Caco-2 (cell line): ENCODE measurements around the gene MROH8. TPM values are rescaled to one million over a fixed set of nuclear protein-coding genes. Genes with fewer than 3 reads are reported as not detected.

ENCODE experiments used
- BruUV-seq: library from RNA; stranded (reverse); fragments of 400-500 nt; replicated peaks from 2 replicates; lab custom pipeline; 2021; lab: Mats Ljungman, UMichigan
- CTCF ChIA-PET: fragments of 300-600 bp; sonication (Branson Sonifier 250); formaldehyde crosslinking; loops from one replicate; lab custom pipeline; 2022; ENCODE audit warnings: antibody characterized with exemption; lab: Charles Lee
- POLR2A ChIA-PET: fragments of 300-600 bp; sonication (Branson Sonifier 250); formaldehyde crosslinking; loops from one replicate; lab custom pipeline; 2022; ENCODE audit warnings: antibody characterized with exemption; lab: Charles Lee
- DNase-seq, 2 experiments: peaks; one replicate each; pipeline versions ENCODE4 v3.0.0 to v3.0.0-alpha.2; 2020 to 2022
- H3K27me3 ChIP-seq: replicated peaks from 2 replicates; pipeline ENCODE4 v1.6.0; 2011; ENCODE audit warnings: low read length; ENCODE audit not compliant: control insufficient read depth, insufficient read depth
- H3K36me3 ChIP-seq: 2 replicates; pipeline ENCODE4 v1.5.1; 2011; ENCODE audit warnings: low read length; ENCODE audit not compliant: control insufficient read depth, insufficient read depth
- H3K4me1 ChIP-seq: fragments of 250-450 bp; sonication (Bioruptor Pico); 2 replicates; pipeline ENCODE4 v1.5.1; 2020; ENCODE audit warnings: mild to moderate bottlenecking
- H3K4me3 ChIP-seq: 2 replicates; pipeline ENCODE4 v1.5.1; 2011; ENCODE audit warnings: low read depth, mild to moderate bottlenecking, control low read depth, low read length
- H3K9me3 ChIP-seq: fragments of 250-450 bp; sonication (Bioruptor Pico); 2 replicates; pipeline ENCODE4 v1.5.1; 2020; ENCODE audit warnings: mild to moderate bottlenecking, moderate library complexity
- H3K27ac Mint-ChIP-seq: one replicate; pipeline ENCODE4 v1.8.0; 2022; ENCODE audit warnings: mixed read lengths; ENCODE audit not compliant: unreplicated experiment
- H3K27me3 Mint-ChIP-seq: one replicate; pipeline ENCODE4 v1.8.0; 2022; ENCODE audit warnings: mixed read lengths; ENCODE audit not compliant: insufficient read depth, unreplicated experiment
- H3K36me3 Mint-ChIP-seq: one replicate; pipeline ENCODE4 v1.8.0; 2022; ENCODE audit warnings: mild to moderate bottlenecking, mixed read lengths; ENCODE audit not compliant: insufficient read depth, unreplicated experiment
- H3K4me1 Mint-ChIP-seq: one replicate; pipeline ENCODE4 v1.8.0; 2022; ENCODE audit warnings: low read depth, mixed read lengths; ENCODE audit not compliant: unreplicated experiment
- H3K4me3 Mint-ChIP-seq: one replicate; pipeline ENCODE4 v1.8.0; 2022; ENCODE audit warnings: mild to moderate bottlenecking, moderate library complexity, mixed read lengths; ENCODE audit not compliant: unreplicated experiment
- H3K9me3 Mint-ChIP-seq: one replicate; pipeline ENCODE4 v1.8.0; 2022; ENCODE audit warnings: mixed read lengths; ENCODE audit not compliant: unreplicated experiment
- intact Hi-C: fragments of 100-400 bp; cut with micrococcal nuclease; formaldehyde crosslinking; loops from one replicate; pipeline ENCODE4 v1.10.0; 2022; ENCODE audit not compliant: unreplicated experiment
- total RNA-seq: library from RNA; stranded (reverse); gene quantifications from 2 replicates; pipeline ENCODE4 v1.2.3, GENCODE V29; 2022
- TF ChIP-seq, protein P1 (sequence below), 2 experiments: fragments of 200-600 bp in 1 of 2; IDR thresholded peaks; 1 replicate in 1 of 2; 2 replicates in 1 of 2; pipeline versions ENCODE4 v1.5.1 to v1.8.0; 2011 to 2022; ENCODE audit warnings: antibody characterized with exemption in 1 of 2, control low read depth in 1 of 2, inconsistent platforms in 1 of 2, low read depth in 1 of 2, low read length in 1 of 2, mild to moderate bottlenecking in 1 of 2, moderate library complexity in 1 of 2; ENCODE audit not compliant: insufficient read depth in 1 of 2, severe bottlenecking in 1 of 2, unreplicated experiment in 1 of 2

MROH8 gene
- total RNA-seq, 1 experiment from 2014 or later: 2.6 TPM

DNA sequence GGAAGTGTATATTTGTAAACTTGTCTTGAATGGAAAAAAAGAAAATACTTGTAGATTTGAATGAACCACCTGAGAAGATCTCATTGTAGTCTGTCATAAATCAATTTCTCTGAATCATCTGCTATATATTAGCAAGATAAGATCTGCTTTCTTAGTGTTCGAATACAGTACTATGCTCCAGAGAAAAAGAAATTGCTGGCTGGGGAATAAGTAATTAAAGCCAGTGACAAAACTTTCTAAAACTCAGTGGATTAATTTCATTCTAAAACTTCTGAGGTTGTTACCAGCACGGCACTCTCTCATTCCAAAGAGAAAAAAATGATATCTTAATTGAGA, 22.4 kb upstream of the MROH8 start:
- intact Hi-C loops: loop anchor here (1.0 to 2.0 kb wide), 2 partner anchors 179 to 333 kb away; no protein-coding TSS in a partner anchor
- Mint-ChIP-seq H3K27ac (no peak overlapping the region), H3K9me3 (no peaks in the 10 kb centered on the region), H3K4me3 (no peak overlapping the region), H3K27me3 (no peaks in the 10 kb centered on the region), H3K36me3 (peaks cover 100% of the 10 kb centered on the region), H3K4me1 (peaks cover 16% of the 10 kb centered on the region)
- H3K9me3 ChIP-seq: no peaks in the 10 kb centered on the region
- peaks cover 16% of the 10 kb centered on the region for H3K36me3 ChIP-seq
- no peak overlapping the region for H3K4me3 ChIP-seq
- DNase-seq: no peak
- ChIA-PET CTCF (interaction anchor here (0.6 to 1.7 kb wide), 3 partner anchors 10 to 576 kb away, joined by 4 to 14 read pairs (median 5); no protein-coding TSS in a partner anchor), POLR2A (no interaction called here)
- no peaks in the 10 kb centered on the region for H3K27me3 ChIP-seq
- peaks cover 9% of the 10 kb centered on the region for H3K4me1 ChIP-seq
- no TSS peak for BruUV-seq
- TF ChIP-seq, protein P1, sequence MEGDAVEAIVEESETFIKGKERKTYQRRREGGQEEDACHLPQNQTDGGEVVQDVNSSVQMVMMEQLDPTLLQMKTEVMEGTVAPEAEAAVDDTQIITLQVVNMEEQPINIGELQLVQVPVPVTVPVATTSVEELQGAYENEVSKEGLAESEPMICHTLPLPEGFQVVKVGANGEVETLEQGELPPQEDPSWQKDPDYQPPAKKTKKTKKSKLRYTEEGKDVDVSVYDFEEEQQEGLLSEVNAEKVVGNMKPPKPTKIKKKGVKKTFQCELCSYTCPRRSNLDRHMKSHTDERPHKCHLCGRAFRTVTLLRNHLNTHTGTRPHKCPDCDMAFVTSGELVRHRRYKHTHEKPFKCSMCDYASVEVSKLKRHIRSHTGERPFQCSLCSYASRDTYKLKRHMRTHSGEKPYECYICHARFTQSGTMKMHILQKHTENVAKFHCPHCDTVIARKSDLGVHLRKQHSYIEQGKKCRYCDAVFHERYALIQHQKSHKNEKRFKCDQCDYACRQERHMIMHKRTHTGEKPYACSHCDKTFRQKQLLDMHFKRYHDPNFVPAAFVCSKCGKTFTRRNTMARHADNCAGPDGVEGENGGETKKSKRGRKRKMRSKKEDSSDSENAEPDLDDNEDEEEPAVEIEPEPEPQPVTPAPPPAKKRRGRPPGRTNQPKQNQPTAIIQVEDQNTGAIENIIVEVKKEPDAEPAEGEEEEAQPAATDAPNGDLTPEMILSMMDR (IDR thresholded peaks at IDR 0.05; ENCODE audit: insufficient read depth in 1 of 2, low read depth in 1 of 2, low read length in 1 of 2, severe bottlenecking in 1 of 2, unreplicated experiment in 1 of 2): no peak

DNA sequence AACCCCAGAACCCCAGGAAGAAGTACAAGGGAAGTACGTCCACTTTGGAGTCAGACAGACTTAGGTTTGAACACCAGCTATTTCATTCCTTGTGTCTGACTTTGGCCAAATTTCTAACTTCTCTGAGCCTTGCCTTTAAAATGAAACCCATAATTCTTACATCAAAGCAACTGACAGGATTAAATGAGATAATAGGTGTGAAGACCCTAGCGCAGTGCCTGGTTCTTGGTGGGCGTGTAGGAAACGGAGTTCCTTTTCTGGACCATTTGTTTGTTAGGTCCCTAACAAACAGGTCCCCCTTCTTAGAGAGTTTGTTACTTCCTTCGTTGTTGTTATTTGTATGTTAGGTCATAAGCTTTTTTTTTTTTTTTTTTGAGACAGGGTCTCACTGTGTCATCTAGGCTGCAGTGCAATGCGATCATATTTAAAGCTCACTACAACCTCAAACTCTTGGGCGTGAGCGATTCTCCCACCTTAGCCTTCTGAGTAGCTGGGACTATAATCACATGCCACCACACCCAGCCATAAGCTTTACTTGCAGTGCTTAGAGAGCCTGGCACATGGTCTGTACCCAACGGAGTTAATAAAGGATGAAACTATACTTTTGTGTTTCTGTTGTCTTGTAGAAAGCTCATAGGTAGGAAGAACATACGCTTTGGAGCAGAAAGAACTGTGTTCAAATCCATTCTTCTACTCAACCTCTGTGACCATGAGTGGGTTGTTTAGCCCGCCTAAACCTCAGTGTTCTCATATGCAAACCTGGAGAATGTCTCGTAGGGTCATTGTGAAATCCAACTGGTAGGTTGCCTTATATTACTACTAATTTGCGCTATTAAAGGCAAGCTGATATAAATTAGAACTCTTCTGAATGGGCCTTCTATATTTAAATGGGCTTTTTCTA, 21.8 kb upstream of the MROH8 start:
- no peak overlapping the region for H3K4me3 Mint-ChIP-seq
- Histone ChIP-seq H3K36me3 (peaks cover 17% of the 10 kb centered on the region), H3K9me3 (no peaks in the 10 kb centered on the region), H3K4me1 (peaks cover 9% of the 10 kb centered on the region), H3K4me3 (no peak overlapping the region), H3K27me3 (no peaks in the 10 kb centered on the region)
- H3K4me1 Mint-ChIP-seq: peaks cover 16% of the 10 kb centered on the region
- POLR2A ChIA-PET: interaction anchor here (0.6 to 0.7 kb wide), 3 partner anchors 63 to 630 kb away, joined by 4 to 6 read pairs (median 4); no protein-coding TSS in a partner anchor
- no peaks in the 10 kb centered on the region for H3K9me3 Mint-ChIP-seq
- no peak for DNase-seq
- peaks cover 100% of the 10 kb centered on the region for H3K36me3 Mint-ChIP-seq
- H3K27me3 Mint-ChIP-seq: no peaks in the 10 kb centered on the region
- intact Hi-C loops: no loop called here
- CTCF ChIA-PET: interaction anchor here (0.6 to 1.7 kb wide), 7 partner anchors 9 to 1548 kb away, joined by 3 to 14 read pairs (median 4); no protein-coding TSS in a partner anchor
- TF ChIP-seq, protein P1 (IDR thresholded peaks at IDR 0.05; ENCODE audit: insufficient read depth in 1 of 2, low read depth in 1 of 2, low read length in 1 of 2, severe bottlenecking in 1 of 2, unreplicated experiment in 1 of 2): no peak
- BruUV-seq: TSS peak; percentile 7
- peak overlapping the region; percentile 19 for H3K27ac Mint-ChIP-seq

DNA sequence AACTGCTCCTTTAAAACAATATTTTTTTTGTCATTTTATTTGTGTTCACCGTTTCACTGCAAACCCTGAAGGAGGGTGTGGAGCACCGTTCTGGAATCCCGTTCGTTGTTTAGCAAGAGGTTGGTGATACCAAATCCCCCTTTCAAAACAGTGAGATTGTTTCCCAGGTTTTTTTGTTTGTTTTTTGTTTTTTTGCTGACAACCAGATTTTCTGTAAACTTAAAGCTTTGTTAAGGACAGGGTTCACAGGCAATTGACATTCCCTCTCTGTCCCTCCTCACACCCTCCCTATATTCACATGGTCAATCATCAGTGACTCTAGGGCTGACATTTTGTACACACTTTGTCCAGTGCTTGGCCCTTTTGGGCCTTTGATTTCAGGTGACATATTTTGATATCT, 21.0 kb upstream of the MROH8 start:
- Mint-ChIP-seq H3K27ac (no peak overlapping the region), H3K4me3 (no peak overlapping the region), H3K27me3 (no peaks in the 10 kb centered on the region), H3K36me3 (peaks cover 96% of the 10 kb centered on the region), H3K4me1 (peaks cover 16% of the 10 kb centered on the region), H3K9me3 (no peaks in the 10 kb centered on the region)
- Histone ChIP-seq H3K36me3 (peaks cover 17% of the 10 kb centered on the region), H3K4me3 (no peak overlapping the region), H3K27me3 (no peaks in the 10 kb centered on the region), H3K4me1 (peaks cover 9% of the 10 kb centered on the region), H3K9me3 (no peaks in the 10 kb centered on the region)
- no TSS peak for BruUV-seq
- TF ChIP-seq, protein P1 (IDR thresholded peaks at IDR 0.05; ENCODE audit: insufficient read depth in 1 of 2, low read depth in 1 of 2, low read length in 1 of 2, severe bottlenecking in 1 of 2, unreplicated experiment in 1 of 2): no peak
- ChIA-PET POLR2A (interaction anchor here (0.6 kb wide), 1 partner anchor 63 kb away, joined by 4 read pairs; no protein-coding TSS in a partner anchor), CTCF (interaction anchor here (0.7 to 1.7 kb wide), 3 partner anchors 8 to 1549 kb away, joined by 4 to 14 read pairs (median 4); no protein-coding TSS in a partner anchor)
- DNase-seq: no peak
- intact Hi-C loops: no loop called here
